ENCODE measurements around the gene EPB42.

GRCh38 chr15:43213466-43213865, 7.4 kb downstream of the EPB42 start:
- TF ChIP-seq CTCF (IDR thresholded peaks at IDR 0.05) (no peak), ZNF317 (CRISPR knock-in tag; IDR thresholded peaks at IDR 0.05; ENCODE audit: borderline replicate concordance, low read depth) (no peak), SP1 (CRISPR knock-in tag; conservative IDR thresholded peaks at IDR 0.05) (no peak), ATF2 (CRISPR knock-in tag; IDR thresholded peaks at IDR 0.05; ENCODE audit: borderline replicate concordance, low read depth) (no peak), ESRRA (CRISPR knock-in tag; IDR thresholded peaks at IDR 0.05; ENCODE audit: borderline replicate concordance) (no peak), MLX (CRISPR knock-in tag; IDR thresholded peaks at IDR 0.05) (no peak), IRF2 (CRISPR knock-in tag; IDR thresholded peaks at IDR 0.05; ENCODE audit: borderline replicate concordance, low read depth) (no peak), CBFB (CRISPR knock-in tag; IDR thresholded peaks at IDR 0.05; ENCODE audit: low read depth) (no peak)
